ENCODE results near the gene GLIPR2. TPM values are rescaled to one million over a fixed set of nuclear protein-coding genes. Genes with fewer than 3 reads are reported as not detected.
"Not testable (repeated sequence)": the region's sequence is repeated elsewhere in the genome, so short reads cannot be mapped to it uniquely, and the experiment has no call there.

Gene GLIPR2
- total RNA-seq, 5 donors from 2014 or later (not counting 1 experiment from before 2014, with no cell fraction given), result 25.6 to 37.8 (median 28.7) TPM

DNA sequence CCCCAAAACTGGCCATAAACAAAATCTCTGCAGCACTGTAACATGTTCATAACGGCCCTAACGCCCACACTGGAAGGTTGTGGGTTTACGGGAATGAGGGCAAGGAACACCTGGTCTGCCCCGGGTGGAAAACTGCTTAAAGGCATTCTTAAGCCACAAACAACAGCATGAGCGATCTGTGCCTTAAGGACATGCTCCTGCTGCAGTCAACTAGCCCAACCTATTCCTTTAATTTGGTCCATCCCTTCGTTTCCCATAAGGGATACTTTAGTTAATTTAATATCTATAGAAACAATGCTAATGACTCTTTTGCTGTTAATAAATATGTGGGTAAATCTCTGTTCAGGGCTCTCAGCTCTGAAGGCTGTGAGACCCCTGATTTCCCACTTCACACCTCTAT is 43.7 kb downstream of the GLIPR2 start:
- H3K27ac Mint-ChIP-seq; H3K9me3 Mint-ChIP-seq; H3K27ac ChIP-seq (ENCODE audit: low read length); DNase-seq; H3K9me3 ChIP-seq; ATAC-seq (replicated peaks in 1 of 4); H3K4me3 Mint-ChIP-seq; H3K36me3 ChIP-seq (ENCODE audit: control insufficient read depth in 2 of 2, extremely low read depth in 1 of 2, insufficient read depth in 1 of 2, low read length in 1 of 2); H3K4me3 ChIP-seq (ENCODE audit: control insufficient read depth in 1 of 2, extremely low read depth in 1 of 2, low read length in 1 of 2); H3K36me3 Mint-ChIP-seq; CTCF ChIA-PET; H3K4me1 ChIP-seq (ENCODE audit: control insufficient read depth in 1 of 2, extremely low read depth in 1 of 2, insufficient read depth in 2 of 2, low read length in 2 of 2); H3K27me3 ChIP-seq (replicated peaks in 1 of 2; ENCODE audit: control insufficient read depth in 2 of 2, extremely low read depth in 1 of 2, insufficient read depth in 2 of 2, low read length in 1 of 2); H3K27me3 Mint-ChIP-seq; H3K4me1 Mint-ChIP-seq: not testable (repeated sequence)
- 93% methylated on average over 3 of the region's 6 CpGs for WGBS (ENCODE audit: insufficient coverage)
- POLR2A ChIA-PET, result interaction anchor here in 1 of 2 donors (0.7 kb wide), 1 partner anchor 1604 kb away, joined by 4 read pairs; no protein-coding TSS in a partner anchor

DNA sequence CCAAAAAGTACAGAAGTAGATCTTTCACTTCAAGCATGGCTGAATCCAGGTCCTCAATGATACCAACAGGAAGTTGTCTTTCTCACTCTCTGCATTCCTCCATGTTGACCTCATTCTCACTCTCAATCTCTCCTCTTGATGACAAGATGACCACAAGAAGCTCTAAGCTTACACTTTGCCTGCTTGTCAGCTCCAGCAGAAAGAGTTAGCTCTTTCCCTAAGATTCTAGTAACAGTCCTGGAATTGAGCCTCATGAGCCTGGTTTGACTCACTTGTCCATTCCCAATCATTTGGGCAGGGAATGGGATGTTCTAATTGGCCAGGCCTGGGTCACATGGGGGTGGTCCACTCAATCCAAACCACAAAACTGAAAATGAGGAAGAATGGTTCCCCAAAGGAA is 50.9 kb downstream of the GLIPR2 start:
- no peak overlapping the region for H3K4me3 Mint-ChIP-seq
- H3K4me1 ChIP-seq (ENCODE audit: control insufficient read depth in 1 of 2, extremely low read depth in 1 of 2, insufficient read depth in 2 of 2, low read length in 2 of 2), result peaks cover 10 to 13% of the 10 kb centered on the region in 2 experiments
- H3K27me3 ChIP-seq (replicated peaks in 1 of 2; ENCODE audit: control insufficient read depth in 2 of 2, extremely low read depth in 1 of 2, insufficient read depth in 2 of 2, low read length in 1 of 2), result no peaks in the 10 kb centered on the region
- H3K36me3 Mint-ChIP-seq, result no peaks in the 10 kb centered on the region
- ATAC-seq (replicated peaks in 1 of 4), result no peak
- DNase-seq, result peak in 1 of 35 experiments; percentile 21
- H3K27me3 Mint-ChIP-seq, result peaks cover 0 to 5% of the 10 kb centered on the region in 2 donors
- H3K27ac Mint-ChIP-seq, result no peak overlapping the region
- H3K9me3 Mint-ChIP-seq, result no peaks in the 10 kb centered on the region
- H3K27ac ChIP-seq (ENCODE audit: low read length), result peak overlapping the region; percentile 39
- POLR2A ChIA-PET, result no interaction called here
- H3K4me1 Mint-ChIP-seq, result peaks cover 13 to 25% (median 15%) of the 10 kb centered on the region in 3 donors
- CTCF ChIA-PET, result interaction anchor here (1.4 kb wide), 2 partner anchors 85 kb away, joined by 3 read pairs; no protein-coding TSS in a partner anchor
- H3K9me3 ChIP-seq, result no peaks in the 10 kb centered on the region
- H3K36me3 ChIP-seq (ENCODE audit: control insufficient read depth in 2 of 2, extremely low read depth in 1 of 2, insufficient read depth in 1 of 2, low read length in 1 of 2), result no peaks in the 10 kb centered on the region
- H3K4me3 ChIP-seq (ENCODE audit: control insufficient read depth in 1 of 2, extremely low read depth in 1 of 2, low read length in 1 of 2), result no peak overlapping the region

DNA sequence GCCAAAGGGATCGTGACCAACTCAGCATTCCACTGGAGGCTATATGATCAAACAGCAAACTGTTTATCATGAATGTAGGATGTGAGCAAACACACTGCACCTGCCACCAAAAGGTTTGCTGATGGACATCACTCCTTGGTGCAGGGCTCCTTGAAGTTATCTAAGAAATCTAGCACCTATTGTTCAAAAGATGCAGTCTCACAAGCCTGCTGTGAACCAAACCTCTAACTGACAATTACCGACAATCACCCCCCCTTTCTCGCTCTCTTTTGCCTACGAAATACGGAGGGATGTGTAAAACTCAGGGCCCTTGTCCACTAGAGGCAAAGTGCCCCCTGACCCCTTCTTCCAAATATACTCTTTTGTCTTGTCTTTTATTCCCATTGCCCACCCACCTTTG is 51.7 kb downstream of the GLIPR2 start:
- peaks cover 0 to 4% of the 10 kb centered on the region in 2 donors for H3K36me3 ChIP-seq (ENCODE audit: control insufficient read depth in 2 of 2, extremely low read depth in 1 of 2, insufficient read depth in 1 of 2, low read length in 1 of 2)
- H3K4me1 Mint-ChIP-seq, result peaks cover 21 to 33% (median 23%) of the 10 kb centered on the region in 3 donors
- H3K4me1 ChIP-seq (ENCODE audit: control insufficient read depth in 1 of 2, extremely low read depth in 1 of 2, insufficient read depth in 2 of 2, low read length in 2 of 2), result peaks cover 17 to 20% of the 10 kb centered on the region in 2 experiments
- H3K27me3 Mint-ChIP-seq, result peaks cover 0 to 5% of the 10 kb centered on the region in 2 donors
- no peak overlapping the region for H3K4me3 Mint-ChIP-seq
- H3K9me3 ChIP-seq, result no peaks in the 10 kb centered on the region
- CTCF ChIA-PET, result interaction anchor here (1.4 kb wide), 2 partner anchors 86 kb away, joined by 3 read pairs; no protein-coding TSS in a partner anchor
- 100% methylated on average over 1 of the region's 5 CpGs for WGBS (ENCODE audit: insufficient coverage)
- H3K9me3 Mint-ChIP-seq, result no peaks in the 10 kb centered on the region
- H3K27me3 ChIP-seq (replicated peaks in 1 of 2; ENCODE audit: control insufficient read depth in 2 of 2, extremely low read depth in 1 of 2, insufficient read depth in 2 of 2, low read length in 1 of 2), result no peaks in the 10 kb centered on the region
- H3K27ac Mint-ChIP-seq, result no peak overlapping the region
- no peak for ATAC-seq (replicated peaks in 1 of 4)
- no peaks in the 10 kb centered on the region for H3K36me3 Mint-ChIP-seq
- DNase-seq, result peak in 1 of 35 experiments; percentile 9
- no peak overlapping the region for H3K27ac ChIP-seq (ENCODE audit: low read length)
- H3K4me3 ChIP-seq (ENCODE audit: control insufficient read depth in 1 of 2, extremely low read depth in 1 of 2, low read length in 1 of 2), result no peak overlapping the region
- POLR2A ChIA-PET, result no interaction called here

DNA sequence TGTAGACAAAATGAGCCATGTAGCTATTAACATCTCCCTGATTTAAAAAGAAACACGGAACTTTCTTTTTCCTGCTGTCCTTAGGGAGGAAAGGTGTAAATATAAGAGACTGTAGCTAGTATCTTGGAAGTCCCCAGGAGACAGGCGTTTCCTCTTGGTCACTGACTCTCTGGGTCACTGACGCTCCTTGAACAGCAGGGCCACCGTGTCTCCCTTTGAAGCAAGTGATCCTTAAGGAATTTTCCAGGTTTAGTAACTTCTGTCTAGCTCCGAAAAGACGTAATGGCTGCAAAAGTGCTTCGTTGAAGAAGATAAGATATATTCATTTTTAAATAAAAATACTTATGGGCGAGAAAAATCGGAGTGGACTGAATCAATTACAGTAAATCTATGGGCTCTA is 53.4 kb downstream of the GLIPR2 start:
- Mint-ChIP-seq H3K27ac (peak overlapping the region; percentile 33 to 94), H3K4me3 (peak overlapping the region; percentile 91 to 94 (median 92)), H3K36me3 (peaks cover 14% of the 10 kb centered on the region), H3K27me3 (peaks cover 0 to 5% of the 10 kb centered on the region in 2 donors), H3K9me3 (no peaks in the 10 kb centered on the region), H3K4me1 (peaks cover 39 to 51% (median 41%) of the 10 kb centered on the region in 3 donors)
- WGBS (ENCODE audit: insufficient coverage), result 33% methylated on average over 3 of the region's 9 CpGs
- peak overlapping the region; percentile 62 for H3K27ac ChIP-seq (ENCODE audit: low read length)
- peaks cover 0 to 4% of the 10 kb centered on the region in 2 donors for H3K36me3 ChIP-seq (ENCODE audit: control insufficient read depth in 2 of 2, extremely low read depth in 1 of 2, insufficient read depth in 1 of 2, low read length in 1 of 2)
- ChIA-PET CTCF (interaction anchor here (0.6 to 2.5 kb wide), 22 partner anchors 11 to 586 kb away, joined by 3 to 19 read pairs (median 4); partner anchors contain the start of gene GNE (in 1 of the 2)), POLR2A (interaction anchor here (0.6 to 1.1 kb wide), 8 partner anchors 12 to 210 kb away, joined by 3 to 4 read pairs (median 4); no protein-coding TSS in a partner anchor)
- DNase-seq, result peak in 1 of 35 experiments; percentile 20
- no peaks in the 10 kb centered on the region for H3K27me3 ChIP-seq (replicated peaks in 1 of 2; ENCODE audit: control insufficient read depth in 2 of 2, extremely low read depth in 1 of 2, insufficient read depth in 2 of 2, low read length in 1 of 2)
- H3K9me3 ChIP-seq, result no peaks in the 10 kb centered on the region
- ATAC-seq (replicated peaks in 1 of 4), result no peak
- H3K4me3 ChIP-seq (ENCODE audit: control insufficient read depth in 1 of 2, extremely low read depth in 1 of 2, low read length in 1 of 2), result peak overlapping the region; percentile 68 to 72
- peaks cover 24 to 31% of the 10 kb centered on the region in 2 experiments for H3K4me1 ChIP-seq (ENCODE audit: control insufficient read depth in 1 of 2, extremely low read depth in 1 of 2, insufficient read depth in 2 of 2, low read length in 2 of 2)

DNA sequence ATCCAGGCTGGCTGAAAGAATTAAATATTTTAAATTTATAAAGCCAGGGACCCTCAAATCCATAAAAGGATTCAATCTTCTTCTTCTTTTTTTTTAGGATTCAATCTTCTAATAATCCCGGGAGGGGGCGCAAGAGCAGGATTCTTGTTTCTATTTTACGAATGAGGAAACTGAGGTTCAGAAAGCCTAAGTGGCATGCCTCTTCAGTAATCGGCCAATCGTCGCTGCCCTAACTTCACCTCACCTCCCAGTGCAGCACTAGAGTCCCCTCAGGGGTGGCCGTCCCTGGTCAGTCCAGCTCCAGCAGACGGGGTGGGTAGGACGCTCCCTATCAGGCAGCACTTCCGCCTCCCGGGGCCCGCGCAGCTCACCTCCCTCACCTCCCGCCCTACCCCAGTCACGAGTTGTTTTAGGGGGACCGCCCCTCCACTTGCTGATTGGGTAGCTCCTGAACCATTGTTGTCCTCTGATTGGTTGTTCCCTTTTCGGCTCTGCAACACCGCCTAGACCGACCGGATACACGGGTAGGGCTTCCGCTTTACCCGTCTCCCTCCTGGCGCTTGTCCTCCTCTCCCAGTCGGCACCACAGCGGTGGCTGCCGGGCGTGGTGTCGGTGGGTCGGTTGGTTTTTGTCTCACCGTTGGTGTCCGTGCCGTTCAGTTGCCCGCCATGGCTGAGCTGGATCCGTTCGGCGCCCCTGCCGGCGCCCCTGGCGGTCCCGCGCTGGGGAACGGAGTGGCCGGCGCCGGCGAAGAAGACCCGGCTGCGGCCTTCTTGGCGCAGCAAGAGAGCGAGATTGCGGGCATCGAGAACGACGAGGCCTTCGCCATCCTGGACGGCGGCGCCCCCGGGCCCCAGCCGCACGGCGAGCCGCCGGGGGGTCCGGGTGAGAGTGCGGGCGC is 54.1 kb downstream of the GLIPR2 start, which contains the start of gene CLTA:
TSS of gene CLTA (plus strand) at position 534 of the 902 bp plus-strand sequence. CDS start at position 670, 136 bp downstream.
- Histone ChIP-seq H3K36me3 (ENCODE audit: control insufficient read depth in 2 of 2, extremely low read depth in 1 of 2, insufficient read depth in 1 of 2, low read length in 1 of 2) (peaks cover 0 to 4% of the 10 kb centered on the region in 2 donors), H3K27ac (ENCODE audit: low read length) (peak within 1 kb of the TSS; percentile 62), H3K4me3 (ENCODE audit: control insufficient read depth in 1 of 2, extremely low read depth in 1 of 2, low read length in 1 of 2) (peak within 1 kb of the TSS; percentile 68 to 72), H3K27me3 (replicated peaks in 1 of 2; ENCODE audit: control insufficient read depth in 2 of 2, extremely low read depth in 1 of 2, insufficient read depth in 2 of 2, low read length in 1 of 2) (no peaks in the 10 kb centered on the region), H3K4me1 (ENCODE audit: control insufficient read depth in 1 of 2, extremely low read depth in 1 of 2, insufficient read depth in 2 of 2, low read length in 2 of 2) (peaks cover 24 to 31% of the 10 kb centered on the region in 2 experiments), H3K9me3 (no peaks in the 10 kb centered on the region)
- Mint-ChIP-seq H3K36me3 (peaks cover 18% of the 10 kb centered on the region), H3K4me3 (peak within 1 kb of the TSS; percentile 91 to 94 (median 92)), H3K4me1 (peaks cover 45 to 57% (median 46%) of the 10 kb centered on the region in 3 donors), H3K9me3 (no peaks in the 10 kb centered on the region), H3K27me3 (peaks cover 0 to 5% of the 10 kb centered on the region in 2 donors), H3K27ac (peak within 1 kb of the TSS; percentile 92 to 94)
- ATAC-seq (replicated peaks in 1 of 4) (peak; percentile 98 to 99 (median 98)), DNase-seq (peak; percentile 83 to 98 (median 94))
- under 1% methylated on average over 58 of the region's 68 CpGs for WGBS (ENCODE audit: insufficient coverage)
- CTCF ChIA-PET, result interaction anchor here (0.6 to 2.5 kb wide), 23 partner anchors 11 to 1109 kb away, joined by 3 to 19 read pairs (median 3); partner anchors contain the start of gene GNE (in 1 of the 2)
- POLR2A ChIA-PET, result interaction anchor here (0.6 to 1.1 kb wide), 8 partner anchors 12 to 1543 kb away, joined by 3 to 4 read pairs (median 4); no protein-coding TSS in a partner anchor

DNA sequence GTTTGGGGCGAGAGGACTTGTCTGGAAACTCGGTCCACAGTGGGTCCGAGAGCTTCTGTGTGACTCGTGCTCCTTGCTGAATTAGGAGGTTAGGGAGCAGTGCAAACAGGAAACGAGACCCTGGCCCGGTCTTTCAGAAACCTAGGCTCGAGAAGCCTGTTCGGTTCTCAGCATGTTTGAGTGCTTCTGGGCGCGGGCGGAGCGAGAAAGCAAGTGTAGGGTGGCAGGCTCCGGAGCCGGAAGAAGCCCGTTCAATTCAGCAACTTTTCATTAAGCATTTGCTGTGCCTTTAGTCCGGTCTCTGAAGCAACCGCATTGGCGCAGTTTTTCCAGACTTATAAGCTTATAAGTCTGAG is 54.7 kb downstream of the GLIPR2 start:
- peaks cover 18% of the 10 kb centered on the region for H3K36me3 Mint-ChIP-seq
- no peaks in the 10 kb centered on the region for H3K27me3 ChIP-seq (replicated peaks in 1 of 2; ENCODE audit: control insufficient read depth in 2 of 2, extremely low read depth in 1 of 2, insufficient read depth in 2 of 2, low read length in 1 of 2)
- peaks cover 24 to 31% of the 10 kb centered on the region in 2 experiments for H3K4me1 ChIP-seq (ENCODE audit: control insufficient read depth in 1 of 2, extremely low read depth in 1 of 2, insufficient read depth in 2 of 2, low read length in 2 of 2)
- WGBS (ENCODE audit: insufficient coverage), result 3% methylated on average over 18 of the region's 18 CpGs
- H3K9me3 ChIP-seq, result no peaks in the 10 kb centered on the region
- H3K4me1 Mint-ChIP-seq, result peaks cover 46 to 57% (median 46%) of the 10 kb centered on the region in 3 donors
- ChIA-PET POLR2A (interaction anchor here (0.6 to 1.1 kb wide), 7 partner anchors 11 to 1546 kb away, joined by 3 to 4 read pairs (median 4); no protein-coding TSS in a partner anchor), CTCF (interaction anchor here (0.6 to 2.5 kb wide), 15 partner anchors 10 to 216 kb away, joined by 3 to 19 read pairs (median 4); partner anchors contain the start of gene GNE (in 1 of the 2))
- peak in 34 of 35 experiments; percentile 2 to 61 (median 35) for DNase-seq
- H3K27me3 Mint-ChIP-seq, result peaks cover 0 to 5% of the 10 kb centered on the region in 2 donors
- no peaks in the 10 kb centered on the region for H3K9me3 Mint-ChIP-seq
- H3K4me3 ChIP-seq (ENCODE audit: control insufficient read depth in 1 of 2, extremely low read depth in 1 of 2, low read length in 1 of 2), result peak overlapping the region; percentile 68 to 72
- H3K36me3 ChIP-seq (ENCODE audit: control insufficient read depth in 2 of 2, extremely low read depth in 1 of 2, insufficient read depth in 1 of 2, low read length in 1 of 2), result peaks cover 0 to 4% of the 10 kb centered on the region in 2 donors
- peak overlapping the region; percentile 88 to 92 for H3K27ac Mint-ChIP-seq
- peak; percentile 17 to 51 (median 35) for ATAC-seq (replicated peaks in 1 of 4)
- H3K4me3 Mint-ChIP-seq, result peak overlapping the region; percentile 91 to 94 (median 92)
- H3K27ac ChIP-seq (ENCODE audit: low read length), result peak overlapping the region; percentile 62
